SKM-1 (cell line): ENCODE measurements around the gene HHIPL1.
A peak's percentile ranks its signal among the peaks of the same experiment; 100 is the strongest.

Experiments
- DNase-seq: peaks from one replicate; lab custom pipeline; 2025; ENCODE audit not compliant: unreplicated experiment; lab: John Stamatoyannopoulos, UW

The HHIPL1 gene

GRCh38 chr14:99674064-99674650 is 29.2 kb downstream of the HHIPL1 start:
- no peak for DNase-seq

DNA sequence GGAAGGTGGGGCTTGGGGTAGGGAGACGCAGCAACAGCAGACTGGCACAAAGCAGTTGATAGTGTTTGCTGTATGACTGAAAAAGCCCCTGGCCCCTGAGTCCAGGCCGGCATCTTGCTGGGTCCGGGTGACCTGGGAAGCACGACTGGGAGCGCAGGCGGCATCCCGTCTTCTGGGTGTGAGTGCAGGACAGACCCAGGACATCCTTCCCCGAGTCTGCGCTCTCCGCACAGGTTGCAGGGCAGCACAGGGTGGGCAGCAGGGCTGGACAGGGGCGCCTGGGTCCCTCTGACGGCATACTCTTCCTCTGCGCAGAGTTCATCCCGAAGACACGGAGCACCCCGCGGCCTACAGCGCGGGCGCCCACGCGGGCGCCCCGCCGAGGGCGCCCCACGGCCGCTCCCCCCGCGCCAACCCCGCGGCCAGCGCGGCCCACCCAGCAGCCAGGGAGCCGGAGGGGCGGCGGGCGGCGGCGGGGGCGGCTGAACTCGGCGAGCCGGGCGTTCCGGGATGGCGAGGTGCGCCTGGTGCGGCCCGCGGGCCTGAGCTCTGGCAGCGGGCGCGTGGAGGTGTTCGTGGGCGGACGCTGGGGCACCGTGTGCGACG is 29.9 kb downstream of the HHIPL1 start:
- no peak for DNase-seq

DNA sequence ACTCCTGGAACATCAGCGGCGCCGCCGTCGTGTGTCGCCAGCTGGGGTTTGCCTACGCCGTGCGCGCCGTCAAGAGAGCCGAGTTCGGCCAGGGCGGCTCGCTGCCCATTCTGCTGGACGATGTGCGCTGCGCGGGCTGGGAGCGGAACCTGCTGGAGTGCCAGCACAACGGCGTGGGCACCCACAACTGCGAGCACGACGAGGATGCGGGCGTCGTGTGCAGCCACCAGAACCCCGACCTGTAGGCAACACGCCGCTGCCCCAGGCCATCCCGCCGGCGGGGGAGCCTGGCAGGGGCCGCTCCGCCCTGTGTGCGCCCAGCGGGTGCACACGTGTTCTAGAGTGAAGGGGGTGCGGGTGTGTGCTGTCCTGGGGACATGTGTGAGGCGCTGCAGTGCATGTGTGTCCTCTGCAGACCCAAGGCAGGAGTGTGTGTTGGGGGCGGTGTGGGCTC is 30.5 kb downstream of the HHIPL1 start:
- DNase-seq, result no peak

DNA sequence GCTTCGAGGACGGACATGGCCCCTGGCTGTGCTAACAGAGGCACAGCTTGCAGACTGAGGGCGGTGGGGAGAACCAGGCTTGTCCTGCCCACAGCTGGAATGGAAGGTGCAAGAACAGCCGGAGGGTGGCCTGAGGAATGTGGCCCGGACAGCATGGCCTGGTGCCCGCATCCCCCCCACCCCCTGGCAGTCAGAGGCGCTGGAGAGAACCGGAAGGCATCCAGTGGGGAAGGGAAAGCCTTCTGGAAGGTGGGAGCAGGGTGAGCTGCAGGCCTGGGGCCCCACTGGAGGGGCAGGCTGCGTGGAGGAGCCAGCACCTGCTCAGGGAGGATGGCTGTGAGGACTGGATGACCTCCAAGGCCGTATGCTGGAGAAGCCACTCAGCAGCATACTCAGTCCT is 31.0 kb downstream of the HHIPL1 start:
- DNase-seq, result no peak

- DNase-seq, result no peak
Measured at GRCh38 chr14:99676657-99677056, 31.7 kb downstream of the HHIPL1 start.

GRCh38 chr14:99677231-99678140 is 32.6 kb downstream of the HHIPL1 start:
- DNase-seq, result no peak

GRCh38 chr14:99678198-99678597 is 33.3 kb downstream of the HHIPL1 start:
- DNase-seq, result no peak

- no peak for DNase-seq
Measured at GRCh38 chr14:99679111-99679510, 34.2 kb downstream of the HHIPL1 start.

DNA sequence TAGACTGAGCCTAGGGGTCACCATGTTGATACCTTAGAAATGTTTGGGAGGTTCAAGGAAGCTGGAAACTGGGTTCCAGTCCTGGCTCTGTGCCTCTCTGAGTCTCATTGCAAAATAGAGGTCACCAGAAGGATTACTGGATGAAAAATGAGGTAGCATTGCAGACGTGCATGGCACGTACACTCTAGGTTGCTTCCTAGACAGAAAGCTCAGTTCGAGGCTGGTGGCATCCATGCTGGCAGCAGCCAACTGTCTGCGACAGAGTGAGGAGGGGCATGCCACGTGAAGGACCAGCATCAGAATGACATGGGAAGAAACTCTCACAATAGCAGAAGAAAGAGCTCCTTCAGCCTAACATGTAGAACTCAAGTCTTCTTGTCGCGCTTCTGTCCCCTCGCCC is 34.6 kb downstream of the HHIPL1 start:
- DNase-seq, result no peak

DNA sequence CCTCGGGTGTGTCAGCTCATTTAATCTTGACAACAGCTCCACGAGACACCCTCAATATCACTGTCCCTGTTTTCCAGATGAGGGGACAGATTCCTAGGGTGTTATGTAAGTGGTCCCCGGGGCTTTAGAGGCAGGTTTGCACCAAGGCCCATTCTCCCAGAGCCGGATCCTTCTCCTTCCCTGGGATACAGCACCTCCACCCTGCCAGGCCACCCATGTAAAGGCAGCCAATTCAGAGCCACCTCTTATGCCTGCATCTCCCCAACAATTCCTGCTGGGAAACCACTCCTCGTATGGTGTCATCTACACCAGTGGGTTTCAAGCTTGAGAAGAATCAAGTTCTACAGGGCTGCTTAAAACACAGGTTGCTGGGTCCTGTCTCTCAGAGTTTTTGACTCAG is 35.1 kb downstream of the HHIPL1 start:
- no peak for DNase-seq

- DNase-seq, result no peak
Measured at GRCh38 chr14:99681101-99681831, 36.3 kb downstream of the HHIPL1 start.

GRCh38 chr14:99681832-99682148 is 36.9 kb downstream of the HHIPL1 start:
- no peak for DNase-seq

GRCh38 chr14:99682809-99683618 is 38.1 kb downstream of the HHIPL1 start:
- DNase-seq, result no peak

GRCh38 chr14:99683619-99684409 is 38.9 kb downstream of the HHIPL1 start, which contains the start of gene CYP46A1:
Gene CYP46A1 (plus strand): TSS chr14:99684298. CDS start chr14:99684418, 120 bp downstream.
- DNase-seq, result peak; percentile 60

GRCh38 chr14:99684410-99684934 is 39.5 kb downstream of the HHIPL1 start:
- no peak for DNase-seq

DNA sequence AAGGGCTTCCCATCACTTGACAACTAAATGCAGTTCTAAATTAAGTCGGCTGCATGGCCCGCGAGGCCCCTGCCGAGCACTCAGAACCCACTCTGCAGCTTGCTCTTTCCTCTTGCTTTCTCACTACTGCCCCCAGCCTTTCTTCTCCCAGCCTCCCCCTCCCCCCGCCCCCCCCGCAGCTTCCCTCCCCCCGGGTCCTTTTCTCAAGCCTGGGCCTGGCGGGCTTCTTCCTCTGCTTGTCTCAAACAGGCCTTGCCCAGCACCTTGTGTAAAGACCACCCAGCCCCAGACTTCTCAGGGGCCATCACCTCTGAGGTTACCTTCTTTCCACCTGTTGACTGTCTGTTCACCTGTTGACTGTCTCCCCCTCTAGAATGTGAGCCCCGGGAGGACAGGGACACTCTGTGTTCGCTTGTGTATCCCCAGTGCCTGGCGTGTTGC is 40.2 kb downstream of the HHIPL1 start:
- no peak for DNase-seq

DNA sequence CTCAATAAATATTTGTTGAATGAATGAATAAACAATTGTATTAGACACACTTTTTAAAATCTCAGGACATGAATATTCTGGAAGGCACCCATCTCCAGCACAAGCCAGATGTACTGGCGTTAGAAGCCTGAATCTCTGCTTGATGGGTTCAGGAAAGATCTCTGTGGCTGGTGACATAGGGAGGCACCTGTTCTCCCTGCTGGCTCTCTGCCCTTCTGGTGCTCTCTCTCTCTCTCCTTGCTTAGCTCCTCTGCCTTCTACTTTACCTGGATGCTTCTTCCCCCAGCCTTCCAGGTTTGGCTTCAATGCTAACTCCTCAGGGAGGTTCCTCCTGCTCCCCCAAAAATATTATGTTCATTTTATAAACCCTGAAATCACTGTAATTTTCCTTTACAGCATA is 40.7 kb downstream of the HHIPL1 start:
- DNase-seq, result no peak

DNA sequence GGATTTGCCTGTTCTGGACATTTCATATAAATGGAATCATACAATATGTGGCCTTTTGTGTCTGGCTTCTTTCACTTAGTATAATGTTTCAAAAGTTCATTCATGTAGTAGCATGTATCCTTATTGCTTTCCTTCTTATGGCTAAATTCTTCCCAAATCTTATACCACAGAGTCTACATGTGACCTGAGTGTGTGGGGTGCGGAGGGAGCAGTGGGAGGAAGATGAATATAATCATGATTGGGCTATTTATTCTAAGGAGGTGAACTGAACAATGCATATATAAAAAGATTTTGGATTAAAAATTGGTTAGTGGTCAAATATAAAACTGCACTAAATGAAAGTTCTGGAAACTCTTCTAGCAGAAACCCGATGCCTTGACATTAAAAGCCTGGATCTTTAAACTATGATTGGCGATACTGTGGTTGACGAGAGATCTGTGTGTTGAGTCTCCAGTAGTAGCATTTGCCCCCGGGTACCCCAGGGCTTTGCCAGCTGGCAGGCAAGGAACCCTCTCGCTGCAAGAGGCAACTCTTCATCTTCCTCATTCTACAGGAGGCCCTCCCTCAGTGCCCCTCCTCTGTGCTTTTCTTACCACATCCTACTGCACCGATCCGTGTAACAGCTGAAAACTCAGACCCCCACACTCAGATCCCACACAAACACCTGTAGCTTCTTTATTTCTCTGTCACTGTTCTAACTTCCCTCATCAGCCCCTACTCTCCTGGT is 41.8 kb downstream of the HHIPL1 start:
- no peak for DNase-seq
